Fibroblast of villous mesenchyme (primary cell): Measurements from ENCODE around the gene TRIM17. TPM values are rescaled to one million over a fixed set of nuclear protein-coding genes. Genes with fewer than 3 reads are reported as not detected.

Experiments
- DNase-seq: peaks from one replicate; pipeline ENCODE4 v3.0.0-alpha.2; 2010; ENCODE audit warnings: low read depth
- H3K4me3 ChIP-seq: 2 replicates; pipeline ENCODE4 v1.5.1; 2011; ENCODE audit warnings: low read depth, mild to moderate bottlenecking, low read length
- CTCF ChIP-seq: IDR thresholded peaks from 2 replicates; pipeline ENCODE4 v1.5.1; 2012; ENCODE audit warnings: low read depth, mild to moderate bottlenecking, low read length; ENCODE audit not compliant: insufficient read depth
- total RNA-seq: library from RNA; depleted of rRNA; stranded (reverse); fragments of >200 nt; gene quantifications from 2 replicates; pipeline ENCODE4 v1.2.3, GENCODE V29; 2012

Gene TRIM17
- total RNA-seq, 1 donor, result 0.43 TPM

- DNase-seq, result no peak
Observed at GRCh38 chr1:228417061-228417460, 400 bp upstream of the TRIM17 start.

GRCh38 chr1:228415853-228416216 lies 826 bp downstream of the TRIM17 start:
- H3K4me3 ChIP-seq, result peak overlapping the region; percentile 62
- DNase-seq, result no peak
- TF ChIP-seq CTCF, result no peak

More at GRCh38 chr1:228417061-228417460, 400 bp upstream of the TRIM17 start:
- TF ChIP-seq CTCF, result no peak
- H3K4me3 ChIP-seq, result peak overlapping the region; percentile 62

- DNase-seq, result no peak
- H3K4me3 ChIP-seq, result no peak overlapping the region
- TF ChIP-seq CTCF, result no peak
Observed at GRCh38 chr1:228415221-228415620, 1.4 kb downstream of the TRIM17 start.

GRCh38 chr1:228414511-228415211 lies 2.0 kb downstream of the TRIM17 start:
- DNase-seq, result no peak
- no peak for TF ChIP-seq CTCF
- H3K4me3 ChIP-seq, result no peak overlapping the region

- no peak for DNase-seq
- no peak for TF ChIP-seq CTCF
- no peak overlapping the region for H3K4me3 ChIP-seq
Observed at GRCh38 chr1:228413241-228414010, 3.2 kb downstream of the TRIM17 start.

GRCh38 chr1:228411548-228412430 lies 4.9 kb downstream of the TRIM17 start:
- no peak for DNase-seq
- TF ChIP-seq CTCF, result no peak
- no peak overlapping the region for H3K4me3 ChIP-seq
